Cardiac muscle cell (in vitro differentiated cells and primary cell): ENCODE data around the gene SCRT2. TPM values are rescaled to one million over a fixed set of nuclear protein-coding genes. Genes with fewer than 3 reads are reported as not detected.

Source experiments
- DNase-seq, 2 donors: peaks; one replicate each; pipeline versions ENCODE4 v3.0.0 to v3.0.0-alpha.2; 2010 to 2017; ENCODE audit warnings: low read depth in 1 of 2, low spot score in 1 of 2
- H3K27ac ChIP-seq: fragments of 200-600 bp; sonication (generic); 2 replicates; pipeline ENCODE4 v1.5.1; 2016
- H3K27me3 ChIP-seq: fragments of 200-600 bp; sonication (generic); 2 replicates; pipeline ENCODE4 v1.6.0; 2016; ENCODE audit warnings: control low read depth
- H3K36me3 ChIP-seq: fragments of 200-600 bp; sonication (generic); 2 replicates; pipeline ENCODE4 v1.5.1; 2016; ENCODE audit warnings: control low read depth
- H3K4me1 ChIP-seq: fragments of 200-600 bp; sonication (generic); 2 replicates; pipeline ENCODE4 v1.8.1; 2017; ENCODE audit warnings: low read depth, mild to moderate bottlenecking, mixed run types
- H3K4me3 ChIP-seq: fragments of 200-600 bp; sonication (generic); 2 replicates; pipeline ENCODE4 v1.5.1; 2016; ENCODE audit warnings: mild to moderate bottlenecking
- H3K9me3 ChIP-seq: fragments of 200-600 bp; sonication (generic); 2 replicates; pipeline ENCODE4 v1.5.1; 2017; ENCODE audit warnings: low read depth, mild to moderate bottlenecking, control low read depth
- CTCF ChIP-seq: IDR thresholded peaks from 2 replicates; pipeline ENCODE4 v1.5.1; 2012; ENCODE audit warnings: low read depth, mild to moderate bottlenecking, low read length
- polyA plus RNA-seq: library from polyadenylated mRNA; unstranded; fragments of >200 nt; fragmentation: Nextera tagmentation; extraction: Ambion mirVana; gene quantifications from 2 replicates; pipeline ENCODE4 v1.2.1, GENCODE V29; 2016
- total RNA-seq: library from RNA; depleted of rRNA; stranded (reverse); fragments of >200 nt; gene quantifications from 2 replicates; pipeline ENCODE4 v1.2.3, GENCODE V29; 2016

The SCRT2 gene
- total and polyA plus RNA-seq, 2 experiments from 2014 or later = not detected

- Histone ChIP-seq H3K36me3 (no peaks in the 10 kb centered on the region), H3K4me3 (no peak overlapping the region), H3K27me3 (no peaks in the 10 kb centered on the region), H3K27ac (no peak overlapping the region), H3K9me3 (no peaks in the 10 kb centered on the region), H3K4me1 (no peaks in the 10 kb centered on the region)
- no peak for TF ChIP-seq CTCF
- no peak for DNase-seq
Measured at GRCh38 chr20:617934-618690, 57.5 kb downstream of the SCRT2 start.

GRCh38 chr20:615514-615913 lies 60.1 kb downstream of the SCRT2 start:
- peaks cover 7% of the 10 kb centered on the region for H3K27me3 ChIP-seq
- no peak for DNase-seq
- no peak for TF ChIP-seq CTCF
- H3K36me3 ChIP-seq = no peaks in the 10 kb centered on the region
- no peak overlapping the region for H3K4me3 ChIP-seq
- H3K9me3 ChIP-seq = no peaks in the 10 kb centered on the region
- H3K4me1 ChIP-seq = no peaks in the 10 kb centered on the region
- no peak overlapping the region for H3K27ac ChIP-seq

GRCh38 chr20:611843-612185 lies 63.8 kb downstream of the SCRT2 start:
- no peak for DNase-seq
- Histone ChIP-seq H3K27me3 (peaks cover 27% of the 10 kb centered on the region), H3K36me3 (no peaks in the 10 kb centered on the region), H3K9me3 (no peaks in the 10 kb centered on the region), H3K4me1 (no peaks in the 10 kb centered on the region), H3K27ac (no peak overlapping the region), H3K4me3 (no peak overlapping the region)
- TF ChIP-seq CTCF = no peak

Other genes with a start within 250 kb of the SCRT2 start
- 34.4 and 40.0 TPM in 2 replicates for gene TBC1D20, start 213.3 kb downstream of the SCRT2 start, total RNA-seq
- gene TBC1D20, start 213.3 kb downstream of the SCRT2 start, polyA plus RNA-seq = 29.0 and 31.3 TPM in 2 replicates
- gene CSNK2A1, start 132.0 kb downstream of the SCRT2 start, total RNA-seq = 126 and 189 TPM in 2 replicates
- 74.8 and 131 TPM in 2 replicates for gene CSNK2A1, start 132.0 kb downstream of the SCRT2 start, polyA plus RNA-seq
- 0.11 and 0.86 TPM in 2 replicates for gene TCF15, start 65.5 kb downstream of the SCRT2 start, total RNA-seq
- gene TCF15, start 65.5 kb downstream of the SCRT2 start, polyA plus RNA-seq = 2.4 and 3.0 TPM in 2 replicates
- 19.4 and 21.6 TPM in 2 replicates for gene SRXN1, start 22.6 kb downstream of the SCRT2 start, total RNA-seq
- 21.4 and 26.0 TPM in 2 replicates for gene SRXN1, start 22.6 kb downstream of the SCRT2 start, polyA plus RNA-seq
- gene SLC52A3, start 92.7 kb upstream of the SCRT2 start, total RNA-seq = 0.12 TPM in 1 of 2 replicates, not detected in the other
- gene SLC52A3, start 92.7 kb upstream of the SCRT2 start, polyA plus RNA-seq = not detected in 2 replicates
- 22.3 and 34.4 TPM in 2 replicates for gene FAM110A, start 157.9 kb upstream of the SCRT2 start, total RNA-seq
- 30.2 and 40.6 TPM in 2 replicates for gene FAM110A, start 157.9 kb upstream of the SCRT2 start, polyA plus RNA-seq
- 0.21 and 0.80 TPM in 2 replicates for gene ANGPT4, start 240.5 kb upstream of the SCRT2 start, total RNA-seq
- gene ANGPT4, start 240.5 kb upstream of the SCRT2 start, polyA plus RNA-seq = 0.15 TPM in 1 of 2 replicates, not detected in the other